HEK293T (cell line): Measurements from ENCODE around the gene HS6ST1.

Experiments used
- CTCF ChIA-PET: fragments of 350-600 bp; formaldehyde crosslinking; extraction: SDS; loops from one replicate; lab custom pipeline; 2021; ENCODE audit warnings: antibody characterized with exemption, inconsistent platforms; lab: Yijun Ruan, JAX
- POLR2A ChIA-PET: fragments of 350-600 bp; formaldehyde crosslinking; extraction: SDS; loops from one replicate; lab custom pipeline; 2020; ENCODE audit warnings: antibody characterized with exemption, inconsistent platforms; lab: Yijun Ruan, JAX
- DNase-seq: peaks from one replicate; pipeline ENCODE4 v3.0.0; 2012; ENCODE audit warnings: mixed read lengths; ENCODE audit errors: extremely low spot score
- ARNT ChIP-seq: fragments of 450-650 bp; IDR thresholded peaks from 2 replicates; pipeline ENCODE4 v1.6.1; 2017; ENCODE audit warnings: mild to moderate bottlenecking
- BHLHE40 ChIP-seq: fragments of 450-650 bp; IDR thresholded peaks from 2 replicates; pipeline ENCODE4 v1.6.1; 2016; ENCODE audit warnings: mild to moderate bottlenecking, moderate library complexity, borderline replicate concordance
- CTBP1 ChIP-seq: fragments of 450-650 bp; IDR thresholded peaks from 2 replicates; pipeline ENCODE4 v1.6.1; 2016; ENCODE audit warnings: borderline replicate concordance
- ELF4 ChIP-seq: fragments of 450-650 bp; IDR thresholded peaks from 2 replicates; pipeline ENCODE4 v1.6.1; 2017; ENCODE audit warnings: antibody characterized with exemption
- FOXA1 ChIP-seq: fragments of 450-650 bp; IDR thresholded peaks from 2 replicates; pipeline ENCODE4 v1.6.1; 2016; ENCODE audit warnings: mild to moderate bottlenecking
- FOXK2 ChIP-seq: fragments of 450-650 bp; IDR thresholded peaks from 2 replicates; pipeline ENCODE4 v1.6.1; 2016; ENCODE audit warnings: mild to moderate bottlenecking
- FOXM1 ChIP-seq: fragments of 450-650 bp; IDR thresholded peaks from 2 replicates; pipeline ENCODE4 v1.6.1; 2017; ENCODE audit warnings: mild to moderate bottlenecking, borderline replicate concordance
- HDGF ChIP-seq: fragments of 450-650 bp; IDR thresholded peaks from 2 replicates; pipeline ENCODE4 v1.6.1; 2017; ENCODE audit warnings: antibody characterized with exemption, borderline replicate concordance
- L3MBTL2 ChIP-seq: fragments of 450-650 bp; conservative IDR thresholded peaks from 2 replicates; pipeline ENCODE4 v1.6.1; 2016; ENCODE audit warnings: mild to moderate bottlenecking
- LEF1 ChIP-seq: fragments of 450-650 bp; IDR thresholded peaks from 2 replicates; pipeline ENCODE4 v1.6.1; 2017; ENCODE audit warnings: mild to moderate bottlenecking, borderline replicate concordance
- NFRKB ChIP-seq: fragments of 450-650 bp; IDR thresholded peaks from 2 replicates; pipeline ENCODE4 v1.6.1; 2016; ENCODE audit warnings: mild to moderate bottlenecking, moderate library complexity
- SP1 ChIP-seq: fragments of 450-650 bp; IDR thresholded peaks from 2 replicates; pipeline ENCODE4 v1.6.1; 2017
- SUZ12 ChIP-seq: fragments of 450-650 bp; IDR thresholded peaks from 2 replicates; pipeline ENCODE4 v1.6.1; 2016; ENCODE audit warnings: mild to moderate bottlenecking
- TARDBP ChIP-seq: fragments of 450-650 bp; IDR thresholded peaks from 2 replicates; pipeline ENCODE4 v1.6.1; 2016
- ZNF384 ChIP-seq: fragments of 450-650 bp; IDR thresholded peaks from 2 replicates; pipeline ENCODE4 v1.6.1; 2016
- TF ChIP-seq, protein P1 (sequence below): fragments of 450-650 bp; IDR thresholded peaks from 2 replicates; pipeline ENCODE4 v1.6.1; 2016

The HS6ST1 gene

DNA sequence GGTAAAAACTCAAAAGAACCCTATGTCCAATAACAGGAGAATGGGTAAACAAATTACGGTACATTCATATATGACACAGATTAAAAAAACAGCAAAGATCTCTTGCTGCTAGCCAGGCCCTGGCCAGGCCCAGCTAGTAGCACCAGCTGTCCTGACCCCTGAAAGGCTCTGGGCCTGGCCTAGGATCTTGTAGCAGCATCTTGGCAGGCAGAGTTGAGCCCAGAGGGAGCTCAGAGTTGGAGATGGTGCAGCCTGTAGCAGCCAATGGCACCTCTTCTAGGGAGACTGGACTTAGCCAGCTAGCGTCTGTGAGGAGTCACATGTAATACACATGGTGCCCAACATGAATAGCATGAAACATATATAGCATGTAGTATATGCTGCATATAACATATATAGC, 69.1 kb downstream of the HS6ST1 start:
- TF ChIP-seq FOXK2 = no peak
- no peak for TF ChIP-seq ELF4
- no peak for TF ChIP-seq LEF1
- TF ChIP-seq NFRKB = no peak
- TF ChIP-seq L3MBTL2 = no peak
- TF ChIP-seq FOXM1 = no peak
- TF ChIP-seq SUZ12 = no peak
- TF ChIP-seq, protein P1, sequence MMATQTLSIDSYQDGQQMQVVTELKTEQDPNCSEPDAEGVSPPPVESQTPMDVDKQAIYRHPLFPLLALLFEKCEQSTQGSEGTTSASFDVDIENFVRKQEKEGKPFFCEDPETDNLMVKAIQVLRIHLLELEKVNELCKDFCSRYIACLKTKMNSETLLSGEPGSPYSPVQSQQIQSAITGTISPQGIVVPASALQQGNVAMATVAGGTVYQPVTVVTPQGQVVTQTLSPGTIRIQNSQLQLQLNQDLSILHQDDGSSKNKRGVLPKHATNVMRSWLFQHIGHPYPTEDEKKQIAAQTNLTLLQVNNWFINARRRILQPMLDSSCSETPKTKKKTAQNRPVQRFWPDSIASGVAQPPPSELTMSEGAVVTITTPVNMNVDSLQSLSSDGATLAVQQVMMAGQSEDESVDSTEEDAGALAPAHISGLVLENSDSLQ = no peak
- no peak for TF ChIP-seq FOXA1
- TF ChIP-seq BHLHE40 = no peak
- DNase-seq = no peak
- POLR2A ChIA-PET = no interaction called here
- CTCF ChIA-PET = no interaction called here

DNA sequence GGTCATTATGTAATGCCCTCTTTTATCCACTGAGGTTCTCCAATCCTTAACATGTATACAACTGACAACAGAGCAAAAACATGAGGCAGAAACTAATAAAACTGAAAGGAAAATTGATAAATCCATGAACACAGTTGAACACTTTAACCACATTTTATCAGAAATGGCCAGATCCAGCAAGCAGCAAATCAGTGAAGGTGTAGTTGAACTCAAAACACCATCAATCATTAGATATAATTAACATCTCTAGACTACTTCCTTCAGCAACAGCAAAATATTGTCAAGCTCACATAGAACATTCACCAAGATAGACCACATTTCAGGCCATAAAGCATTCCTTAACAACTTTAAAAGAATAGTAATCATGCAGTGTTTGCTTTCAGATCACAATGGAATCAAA, 72.9 kb downstream of the HS6ST1 start:
- POLR2A ChIA-PET = no interaction called here
- DNase-seq = no peak
- CTCF ChIA-PET = interaction anchor here (0.7 kb wide), 1 partner anchor 76 kb away, joined by 3 read pairs; no protein-coding TSS in a partner anchor
- TF ChIP-seq L3MBTL2 = no peak
- no peak for TF ChIP-seq ARNT
- TF ChIP-seq SUZ12 = no peak
- no peak for TF ChIP-seq SP1
- TF ChIP-seq FOXA1 = no peak
- TF ChIP-seq HDGF = no peak
- TF ChIP-seq LEF1 = no peak
- no peak for TF ChIP-seq ZNF384
- TF ChIP-seq FOXM1 = no peak
- TF ChIP-seq TARDBP = no peak

DNA sequence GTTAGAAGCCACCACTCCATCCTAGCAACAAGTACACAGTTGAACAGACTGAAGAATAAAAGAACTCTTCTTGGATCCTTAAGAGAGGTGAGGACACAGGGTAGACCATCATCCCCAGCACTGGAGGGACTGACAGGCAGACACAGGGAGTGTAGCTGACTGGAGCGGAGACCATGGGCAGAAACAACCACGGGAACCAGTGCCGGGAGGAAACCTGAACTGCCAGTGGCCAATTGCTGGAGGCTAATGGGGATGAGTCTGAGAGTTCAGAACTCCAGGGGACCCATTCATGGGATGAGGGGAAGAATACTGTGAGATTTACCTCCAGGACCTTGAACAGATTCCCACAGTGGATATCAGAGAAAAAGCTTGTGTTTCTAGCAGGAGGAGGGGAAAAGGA, 76.8 kb downstream of the HS6ST1 start:
- TF ChIP-seq FOXA1 (no peak), ELF4 (no peak), ARNT (no peak), SUZ12 (no peak)
- TF ChIP-seq, protein P1 = no peak
- DNase-seq = no peak
- POLR2A ChIA-PET = no interaction called here
- CTCF ChIA-PET = interaction anchor here (0.5 kb wide), 1 partner anchor 11 kb away, joined by 3 read pairs; no protein-coding TSS in a partner anchor

DNA sequence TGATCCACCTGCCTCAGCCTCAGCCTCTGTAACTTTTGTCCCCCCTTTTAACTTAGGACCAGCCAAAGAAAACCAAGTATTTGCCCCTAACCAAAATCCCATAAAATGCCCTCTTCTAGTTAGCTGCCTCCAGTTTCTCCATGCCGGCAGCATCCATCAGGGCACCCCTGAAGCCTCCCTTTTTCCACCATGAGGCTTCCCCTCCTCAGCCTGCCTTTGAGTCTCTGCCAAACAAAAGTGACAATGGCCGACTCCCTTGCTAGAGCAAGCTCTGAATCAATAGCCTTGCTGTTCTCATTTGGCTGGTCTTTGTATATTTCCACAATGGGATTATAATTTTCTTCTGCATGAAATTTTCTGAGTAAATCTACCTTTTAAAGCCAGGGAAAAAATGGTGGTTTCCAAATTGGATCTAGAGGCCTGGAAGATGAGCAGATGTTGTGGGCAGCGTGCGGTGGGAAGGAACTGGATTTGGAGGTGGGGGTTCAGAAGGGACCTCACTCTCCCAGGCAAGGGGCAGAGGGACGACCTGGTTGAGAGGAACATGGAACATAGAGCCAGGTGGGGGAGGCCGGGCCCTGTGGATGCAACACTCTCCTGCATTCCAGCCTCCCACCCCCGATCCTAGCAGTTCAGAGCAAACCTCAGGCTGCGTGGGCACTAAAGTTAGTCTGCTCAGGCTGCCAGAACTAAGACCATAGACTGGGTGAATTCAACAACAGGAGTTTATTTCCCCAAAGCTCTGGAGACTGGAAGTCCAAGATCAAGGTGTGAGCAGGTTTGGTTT, 80.6 kb downstream of the HS6ST1 start:
- CTCF ChIA-PET = no interaction called here
- POLR2A ChIA-PET = no interaction called here
- TF ChIP-seq L3MBTL2 (no peak), SUZ12 (no peak), CTBP1 (no peak), ELF4 (no peak), FOXM1 (no peak), ARNT (no peak), LEF1 (no peak), ZNF384 (no peak), NFRKB (no peak), TARDBP (no peak), HDGF (no peak), FOXA1 (no peak), SP1 (no peak), FOXK2 (no peak), BHLHE40 (no peak)
- TF ChIP-seq, protein P1 = no peak
- DNase-seq = no peak

DNA sequence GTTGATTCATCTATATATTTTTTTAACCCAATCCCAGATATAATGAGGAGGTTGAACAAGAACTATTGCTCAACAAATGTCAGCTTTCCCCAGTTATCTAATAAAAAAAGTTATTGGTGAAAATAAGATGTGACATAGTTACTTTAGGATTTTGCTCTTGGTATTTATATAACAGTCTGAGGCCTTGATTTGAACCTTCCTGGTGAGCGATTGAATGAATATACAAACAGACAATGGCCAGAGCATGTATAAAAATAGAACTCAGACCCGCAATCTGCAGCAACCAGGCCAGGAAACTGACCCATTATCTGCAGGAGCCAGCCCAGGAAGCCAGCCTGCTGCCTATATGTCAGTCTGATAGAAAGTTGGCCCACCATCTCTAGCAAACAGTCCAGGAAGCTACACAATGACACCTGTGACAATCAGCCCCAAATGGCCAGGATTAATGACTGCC, 81.6 kb downstream of the HS6ST1 start:
- no peak for TF ChIP-seq L3MBTL2
- TF ChIP-seq FOXM1 = no peak
- TF ChIP-seq, protein P1 = no peak
- no peak for TF ChIP-seq HDGF
- CTCF ChIA-PET = no interaction called here
- POLR2A ChIA-PET = no interaction called here
- DNase-seq = no peak

DNA sequence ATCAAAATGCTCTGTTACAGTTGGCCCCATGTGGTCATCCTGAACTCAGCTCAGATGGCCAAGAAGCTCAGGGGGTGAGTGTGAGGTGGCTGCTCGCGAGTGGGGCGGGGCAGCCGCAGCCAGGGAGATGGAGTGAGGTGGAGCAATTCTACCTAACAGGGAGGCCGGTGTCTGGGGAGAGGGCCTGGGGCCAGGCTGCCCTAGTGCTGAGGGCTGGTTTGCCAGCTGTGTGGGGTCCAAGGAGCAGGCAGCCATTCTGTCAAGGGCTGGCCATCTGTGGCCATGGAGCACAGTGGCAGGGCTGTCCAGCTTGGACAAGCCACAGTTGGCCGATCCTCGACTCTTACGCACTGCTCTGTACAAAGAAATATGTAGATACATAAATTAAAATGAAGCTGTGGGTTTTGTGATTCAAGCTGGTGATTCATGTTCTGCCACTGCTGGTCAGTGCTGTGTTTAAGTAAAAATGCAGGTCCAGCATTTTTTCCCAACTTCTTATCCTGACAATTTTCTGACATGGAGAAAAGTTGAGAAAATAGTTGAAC, 82.1 kb downstream of the HS6ST1 start:
- POLR2A ChIA-PET = no interaction called here
- no peak for DNase-seq
- CTCF ChIA-PET = no interaction called here
- TF ChIP-seq HDGF (no peak), ELF4 (no peak), NFRKB (no peak), BHLHE40 (no peak), L3MBTL2 (no peak), SUZ12 (no peak), SP1 (no peak)
